Activated CD4-positive, alpha-beta memory T cell treated with anti-CD3 and anti-CD28 coated beads, Interleukin-2, amount 10 ng/mL, durations not matched to agents 7 days and 5 days (primary cell): Measurements from ENCODE around the gene KHDC1. TPM values are rescaled to one million over a fixed set of nuclear protein-coding genes. Genes with fewer than 3 reads are reported as not detected.
"Not testable (repeated sequence)": the region's sequence is repeated elsewhere in the genome, so short reads cannot be mapped to it uniquely, and the experiment has no call there.

Source experiments
- CTCF ChIA-PET: fragments of 350-600 bp; sonication (Branson Sonifier 250); formaldehyde crosslinking; loops from one replicate; lab custom pipeline; 2021; ENCODE audit warnings: antibody characterized with exemption, inconsistent platforms; lab: Charles Lee
- POLR2A ChIA-PET: fragments of 350-600 bp; sonication (Branson Sonifier 250); formaldehyde crosslinking; loops from one replicate; lab custom pipeline; 2021; ENCODE audit warnings: antibody characterized with exemption; lab: Charles Lee
- DNase-seq: peaks from one replicate; pipeline ENCODE4 v3.0.0-alpha.2; 2020
- H3K27ac Mint-ChIP-seq: one replicate; pipeline ENCODE4 v1.8.0; 2021; ENCODE audit warnings: mild to moderate bottlenecking, mixed read lengths
- H3K27me3 Mint-ChIP-seq: one replicate; pipeline ENCODE4 v1.8.0; 2021; ENCODE audit warnings: mixed read lengths
- H3K36me3 Mint-ChIP-seq: one replicate; pipeline ENCODE4 v1.8.0; 2021; ENCODE audit warnings: low read depth, mixed read lengths
- H3K4me1 Mint-ChIP-seq: one replicate; pipeline ENCODE4 v1.8.0; 2021; ENCODE audit warnings: mixed read lengths
- H3K4me3 Mint-ChIP-seq: one replicate; pipeline ENCODE4 v1.8.0; 2021; ENCODE audit warnings: mild to moderate bottlenecking, mixed read lengths
- H3K9me3 Mint-ChIP-seq: one replicate; pipeline ENCODE4 v1.8.0; 2021; ENCODE audit warnings: mixed read lengths
- total RNA-seq, 2 experiments: library from RNA; stranded (reverse); gene quantifications; one replicate each; pipeline ENCODE4 v1.2.3, GENCODE V29; 2021

KHDC1 gene
- total RNA-seq, 2 experiments from 2014 or later = 8.5 TPM

DNA sequence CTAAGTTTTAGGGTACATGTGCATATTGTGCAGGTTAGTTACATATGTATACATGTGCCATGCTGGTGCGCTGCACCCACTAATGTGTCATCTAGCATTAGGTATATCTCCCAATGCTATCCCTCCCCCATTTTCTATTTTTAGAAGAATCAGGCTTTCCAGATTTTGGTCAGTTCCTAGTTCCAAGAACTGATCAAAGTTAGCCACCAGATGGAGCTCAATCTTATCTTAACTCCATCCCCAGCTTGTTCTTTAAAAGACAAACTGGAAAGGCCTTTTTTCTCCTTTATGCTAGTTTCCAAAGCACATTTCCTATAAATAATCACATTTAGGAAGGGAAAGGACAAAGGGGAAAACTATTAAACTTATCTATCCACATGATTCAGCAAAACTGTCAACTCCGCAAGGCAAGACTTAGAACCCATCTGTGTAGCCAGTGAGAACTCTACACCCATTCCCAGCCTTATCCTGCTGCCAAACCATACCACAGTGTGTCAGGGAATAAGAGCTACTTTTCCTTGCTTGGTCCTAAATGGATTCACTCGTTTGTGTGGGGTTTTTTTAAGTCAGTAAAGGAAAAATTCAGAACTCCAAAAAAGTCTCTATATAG, 22.8 kb upstream of the KHDC1 start:
- Mint-ChIP-seq H3K36me3 (peaks cover 14% of the 10 kb centered on the region), H3K9me3 (no peaks in the 10 kb centered on the region), H3K27ac (no peak overlapping the region), H3K4me3 (no peak overlapping the region), H3K27me3 (no peaks in the 10 kb centered on the region), H3K4me1 (peaks cover 17% of the 10 kb centered on the region)
- ChIA-PET POLR2A (interaction anchor here (0.6 kb wide), 1 partner anchor 24 kb away, joined by 5 read pairs; no protein-coding TSS in a partner anchor), CTCF (interaction anchor here (0.6 to 3.9 kb wide), 16 partner anchors 13 to 351 kb away, joined by 3 to 48 read pairs (median 3); no protein-coding TSS in a partner anchor)
- no peak for DNase-seq

DNA sequence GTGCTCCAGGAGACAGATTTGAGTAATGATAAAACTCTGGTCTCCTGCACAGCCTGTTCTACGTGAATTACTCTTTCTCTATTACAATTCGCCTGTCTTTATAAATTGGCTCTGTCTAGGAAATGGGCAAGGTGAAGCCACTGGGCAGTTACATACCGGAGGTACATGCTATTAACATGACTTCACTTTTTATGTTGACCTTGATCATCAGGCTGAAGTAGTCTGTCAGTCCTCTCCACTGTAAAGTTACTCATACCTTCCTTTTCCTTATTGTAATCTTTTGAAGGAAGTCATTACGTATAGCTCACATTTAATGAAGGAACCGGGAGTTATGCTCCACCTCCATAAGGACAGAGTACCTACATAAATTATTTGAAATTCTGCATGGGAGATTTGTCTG, 19.9 kb upstream of the KHDC1 start:
- POLR2A ChIA-PET = no interaction called here
- Mint-ChIP-seq H3K9me3 (no peaks in the 10 kb centered on the region), H3K27ac (no peak overlapping the region), H3K4me3 (no peak overlapping the region), H3K27me3 (no peaks in the 10 kb centered on the region), H3K36me3 (peaks cover 13% of the 10 kb centered on the region), H3K4me1 (peaks cover 17% of the 10 kb centered on the region)
- no peak for DNase-seq
- CTCF ChIA-PET = interaction anchor here (1.1 kb wide), 1 partner anchor 26 kb away, joined by 3 read pairs; no protein-coding TSS in a partner anchor

DNA sequence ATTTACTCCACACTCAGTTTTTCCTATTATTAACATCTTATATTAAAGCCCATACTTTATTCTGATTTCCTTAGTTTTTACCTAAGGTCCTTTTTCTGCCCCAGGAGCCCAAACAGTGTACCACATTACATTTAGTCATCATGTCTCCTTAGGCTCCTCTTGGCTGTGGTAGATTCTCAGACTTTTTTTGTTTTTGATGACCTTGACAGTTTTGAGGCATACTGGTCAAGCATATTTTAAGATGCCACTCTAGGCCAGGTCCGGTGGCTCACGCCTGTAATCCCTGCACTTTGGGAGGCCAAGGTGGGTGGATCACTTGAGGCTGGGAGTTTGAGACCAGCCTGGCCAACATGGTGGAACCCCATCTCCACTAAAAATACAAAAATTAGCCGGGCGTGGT, 18.7 kb upstream of the KHDC1 start:
- CTCF ChIA-PET = interaction anchor here (0.7 kb wide), 1 partner anchor 43 kb away, joined by 3 read pairs; no protein-coding TSS in a partner anchor
- H3K27ac Mint-ChIP-seq, H3K4me3 Mint-ChIP-seq, POLR2A ChIA-PET, H3K27me3 Mint-ChIP-seq, H3K9me3 Mint-ChIP-seq, DNase-seq: not testable (repeated sequence)
- peaks cover 17% of the 10 kb centered on the region for H3K4me1 Mint-ChIP-seq
- H3K36me3 Mint-ChIP-seq = peaks cover 13% of the 10 kb centered on the region

DNA sequence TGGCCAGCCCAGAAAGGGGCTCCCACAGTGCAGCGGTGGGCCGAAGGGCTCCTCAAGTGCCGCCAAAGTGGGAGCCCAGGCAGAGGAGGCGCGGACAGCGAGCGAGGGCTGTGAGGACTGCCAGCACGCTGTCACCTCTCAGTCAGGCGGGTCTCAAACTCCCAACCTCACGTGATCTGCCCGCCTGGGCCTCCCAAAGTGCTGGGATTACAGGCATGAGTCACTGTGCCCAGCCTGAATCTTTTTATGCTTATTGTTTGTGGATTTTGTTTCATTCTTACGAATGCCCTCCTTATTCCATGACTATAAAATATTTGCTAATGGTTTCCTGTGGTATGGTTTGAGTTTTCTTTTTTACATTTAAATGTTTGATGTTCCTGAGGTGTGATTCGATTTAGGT, 6.3 kb upstream of the KHDC1 start:
- H3K9me3 Mint-ChIP-seq, H3K4me3 Mint-ChIP-seq, H3K27me3 Mint-ChIP-seq, H3K27ac Mint-ChIP-seq, CTCF ChIA-PET, POLR2A ChIA-PET, DNase-seq: not testable (repeated sequence)
- Mint-ChIP-seq H3K4me1 (peaks cover 12% of the 10 kb centered on the region), H3K36me3 (peaks cover 26% of the 10 kb centered on the region)

DNA sequence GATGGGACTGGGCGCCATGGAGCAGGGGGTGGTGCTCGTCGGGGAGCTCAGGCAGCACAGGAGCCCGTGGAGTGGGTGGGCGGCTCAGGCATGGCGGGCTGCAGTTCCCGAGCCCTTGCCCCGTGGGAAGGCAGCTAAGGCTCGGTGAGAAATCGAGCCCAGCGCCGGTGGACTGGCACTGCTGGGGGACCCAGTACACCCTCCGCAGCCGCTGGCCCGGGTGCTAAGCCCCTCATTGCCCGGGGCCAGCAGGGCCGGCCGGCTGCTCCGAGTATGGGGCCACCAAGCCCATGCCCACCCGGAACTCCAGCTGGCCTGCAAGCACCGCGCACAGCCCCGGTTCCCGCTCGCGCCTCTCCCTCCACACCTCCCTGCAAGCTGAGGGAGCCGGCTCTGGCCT, 5.9 kb upstream of the KHDC1 start:
- CTCF ChIA-PET, DNase-seq, H3K27ac Mint-ChIP-seq, POLR2A ChIA-PET, H3K27me3 Mint-ChIP-seq, H3K9me3 Mint-ChIP-seq, H3K4me3 Mint-ChIP-seq: not testable (repeated sequence)
- Mint-ChIP-seq H3K36me3 (peaks cover 24% of the 10 kb centered on the region), H3K4me1 (peaks cover 16% of the 10 kb centered on the region)

DNA sequence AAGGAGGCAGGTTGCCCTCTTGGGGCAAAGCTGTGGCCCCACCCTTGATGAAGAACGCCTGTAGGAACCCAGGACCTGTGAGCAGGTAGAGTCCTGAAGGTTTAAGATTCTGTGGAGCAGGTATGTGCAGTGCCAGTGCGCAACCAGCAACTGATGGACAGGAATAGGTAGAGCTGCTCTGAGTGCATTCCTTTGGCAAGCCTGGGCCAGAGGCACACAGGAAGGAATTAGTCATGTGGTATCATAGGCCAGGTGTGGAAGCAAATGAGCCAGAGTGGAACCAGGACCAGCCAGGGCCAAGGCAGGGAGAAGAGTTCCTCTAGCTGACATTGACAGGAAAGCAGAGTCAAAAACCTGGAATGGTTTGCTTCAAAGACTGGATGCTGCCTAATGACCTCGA, 1.4 kb upstream of the KHDC1 start:
- peaks cover 28% of the 10 kb centered on the region for H3K4me1 Mint-ChIP-seq
- no peak overlapping the region for H3K27ac Mint-ChIP-seq
- no peaks in the 10 kb centered on the region for H3K27me3 Mint-ChIP-seq
- peak overlapping the region; percentile 78 for H3K4me3 Mint-ChIP-seq
- no peak for DNase-seq
- POLR2A ChIA-PET = no interaction called here
- peaks cover 22% of the 10 kb centered on the region for H3K36me3 Mint-ChIP-seq
- no peaks in the 10 kb centered on the region for H3K9me3 Mint-ChIP-seq
- CTCF ChIA-PET = interaction anchor here (0.7 to 1.0 kb wide), 3 partner anchors 22 to 62 kb away, joined by 3 to 4 read pairs (median 4); no protein-coding TSS in a partner anchor

DNA sequence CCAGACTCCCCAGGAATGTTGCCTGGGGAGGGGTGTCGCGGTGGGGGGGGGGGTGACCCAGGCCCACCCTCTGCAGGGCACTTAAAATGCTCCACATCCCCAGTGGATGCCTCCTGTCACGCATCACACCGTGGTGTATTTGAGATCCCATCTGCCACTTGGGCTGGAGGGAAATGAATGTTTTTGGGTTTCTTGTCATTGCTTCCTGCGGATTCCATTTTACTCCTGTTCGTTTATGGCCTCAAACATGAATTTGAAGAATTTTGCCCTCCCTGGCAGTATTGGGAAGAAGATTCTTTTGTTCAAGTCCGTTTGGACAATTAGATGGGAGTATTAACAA, 544 bp upstream of the KHDC1 start:
- POLR2A ChIA-PET = interaction anchor here (0.6 to 2.0 kb wide), 5 partner anchors 46 to 390 kb away, joined by 3 to 7 read pairs (median 3); partner anchors contain the start of gene SLC17A5
- H3K27me3 Mint-ChIP-seq = no peaks in the 10 kb centered on the region
- H3K36me3 Mint-ChIP-seq = peaks cover 22% of the 10 kb centered on the region
- no peak for DNase-seq
- H3K4me3 Mint-ChIP-seq = peak overlapping the region; percentile 78
- CTCF ChIA-PET = interaction anchor here (0.7 kb wide), 1 partner anchor 22 kb away, joined by 4 read pairs; no protein-coding TSS in a partner anchor
- H3K4me1 Mint-ChIP-seq = peaks cover 28% of the 10 kb centered on the region
- no peaks in the 10 kb centered on the region for H3K9me3 Mint-ChIP-seq
- peak overlapping the region; percentile 6 for H3K27ac Mint-ChIP-seq

DNA sequence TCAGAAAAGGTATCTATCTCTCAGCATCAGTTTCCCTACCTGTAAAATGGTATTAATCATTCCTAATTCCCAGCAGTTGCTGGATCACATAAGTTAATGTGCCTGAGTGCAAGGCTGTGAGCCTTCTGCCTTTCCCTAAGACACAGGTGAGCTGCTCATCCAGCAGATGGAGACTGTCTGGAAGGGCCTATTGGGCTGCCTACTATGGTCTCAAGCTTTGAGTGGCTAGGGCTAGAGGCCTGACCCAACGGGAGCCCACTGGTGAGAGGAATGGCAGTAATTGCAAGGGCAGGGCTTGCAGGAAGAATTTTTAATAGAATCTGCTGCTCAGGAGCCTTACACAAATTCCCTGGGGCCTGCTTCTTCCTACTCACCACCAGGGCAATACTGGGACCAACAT, 4.3 kb downstream of the KHDC1 start:
- Mint-ChIP-seq H3K4me3 (no peak overlapping the region), H3K4me1 (peaks cover 11% of the 10 kb centered on the region), H3K36me3 (no peaks in the 10 kb centered on the region), H3K27me3 (no peaks in the 10 kb centered on the region), H3K9me3 (no peaks in the 10 kb centered on the region), H3K27ac (no peak overlapping the region)
- ChIA-PET POLR2A (interaction anchor here (0.9 kb wide), 1 partner anchor 50 kb away, joined by 3 read pairs; no protein-coding TSS in a partner anchor), CTCF (interaction anchor here (2.1 kb wide), 1 partner anchor 51 kb away, joined by 4 read pairs; no protein-coding TSS in a partner anchor)
- no peak for DNase-seq

DNA sequence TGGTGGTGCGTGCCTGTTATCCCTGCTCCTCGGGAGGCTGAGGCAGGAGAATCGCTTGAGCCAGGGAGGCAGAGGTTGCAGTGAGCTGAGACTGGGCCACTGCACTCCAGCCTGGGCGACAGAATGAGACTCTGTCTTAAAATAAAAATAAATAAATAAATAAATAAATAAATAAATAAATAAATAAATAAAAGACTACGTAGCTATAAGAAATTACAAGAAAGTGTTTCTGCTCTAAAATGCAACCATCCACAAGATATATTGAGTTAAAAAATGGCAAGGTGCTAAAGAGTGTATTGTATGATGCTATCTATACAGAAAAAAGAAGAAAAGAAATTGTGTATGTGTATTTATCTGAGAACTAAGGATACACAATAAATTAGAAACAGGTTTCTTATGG, 8.7 kb downstream of the KHDC1 start:
- not testable (repeated sequence) for H3K4me1 Mint-ChIP-seq
- CTCF ChIA-PET = interaction anchor here (0.6 kb wide), 1 partner anchor 29 kb away, joined by 3 read pairs; the partner anchor contains the start of gene KHDC1L

DNA sequence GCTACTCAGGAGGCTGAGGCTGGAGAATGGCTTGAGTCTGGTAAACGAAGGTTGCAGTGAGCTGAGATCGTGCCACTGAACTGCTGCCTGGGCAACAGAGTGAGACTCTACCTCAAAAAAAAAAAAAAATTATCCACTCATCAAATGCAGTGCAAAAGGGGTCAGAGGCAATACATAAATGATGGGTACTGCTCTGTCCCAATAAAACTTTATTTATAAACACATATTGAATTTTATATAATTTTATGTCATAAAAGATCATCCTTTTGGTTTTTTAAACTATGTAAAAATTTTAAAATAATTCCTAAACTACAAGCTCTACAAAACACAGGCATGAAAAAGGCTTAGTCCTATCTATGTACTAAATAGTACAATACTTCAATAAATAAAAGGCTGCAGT, 10.3 kb downstream of the KHDC1 start:
- Mint-ChIP-seq H3K27ac (no peak overlapping the region), H3K36me3 (no peaks in the 10 kb centered on the region), H3K4me3 (no peak overlapping the region), H3K9me3 (no peaks in the 10 kb centered on the region), H3K4me1 (no peaks in the 10 kb centered on the region), H3K27me3 (peaks cover 3% of the 10 kb centered on the region)
- POLR2A ChIA-PET = no interaction called here
- no peak for DNase-seq
- CTCF ChIA-PET = no interaction called here

More for the DNA sequence above, 8.7 kb downstream of the KHDC1 start:
- H3K9me3 Mint-ChIP-seq, H3K27me3 Mint-ChIP-seq, H3K36me3 Mint-ChIP-seq, H3K27ac Mint-ChIP-seq, POLR2A ChIA-PET, DNase-seq, H3K4me3 Mint-ChIP-seq: not testable (repeated sequence)

DNA sequence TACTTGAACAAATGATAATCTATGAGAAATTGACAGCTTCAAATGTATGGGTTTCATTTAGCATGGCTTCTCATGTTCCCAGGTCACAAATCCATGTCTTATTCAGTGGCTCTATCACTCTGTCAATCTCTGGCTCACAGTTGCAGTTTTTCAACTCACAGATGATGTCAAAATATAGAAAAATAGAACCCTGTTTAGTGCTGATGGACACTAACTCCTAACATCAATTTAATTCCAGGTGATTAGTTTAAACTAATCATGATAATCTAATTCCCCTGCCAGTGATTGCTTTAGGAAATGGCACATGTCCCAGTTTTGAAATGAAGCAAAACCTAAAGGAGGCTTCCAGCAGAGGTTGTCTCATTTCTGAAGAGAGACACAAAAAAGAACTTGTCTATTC, 13.0 kb downstream of the KHDC1 start:
- ChIA-PET CTCF (no interaction called here), POLR2A (no interaction called here)
- Mint-ChIP-seq H3K4me1 (no peaks in the 10 kb centered on the region), H3K4me3 (no peak overlapping the region), H3K27me3 (peaks cover 10% of the 10 kb centered on the region), H3K9me3 (no peaks in the 10 kb centered on the region), H3K36me3 (no peaks in the 10 kb centered on the region), H3K27ac (no peak overlapping the region)
- DNase-seq = no peak

DNA sequence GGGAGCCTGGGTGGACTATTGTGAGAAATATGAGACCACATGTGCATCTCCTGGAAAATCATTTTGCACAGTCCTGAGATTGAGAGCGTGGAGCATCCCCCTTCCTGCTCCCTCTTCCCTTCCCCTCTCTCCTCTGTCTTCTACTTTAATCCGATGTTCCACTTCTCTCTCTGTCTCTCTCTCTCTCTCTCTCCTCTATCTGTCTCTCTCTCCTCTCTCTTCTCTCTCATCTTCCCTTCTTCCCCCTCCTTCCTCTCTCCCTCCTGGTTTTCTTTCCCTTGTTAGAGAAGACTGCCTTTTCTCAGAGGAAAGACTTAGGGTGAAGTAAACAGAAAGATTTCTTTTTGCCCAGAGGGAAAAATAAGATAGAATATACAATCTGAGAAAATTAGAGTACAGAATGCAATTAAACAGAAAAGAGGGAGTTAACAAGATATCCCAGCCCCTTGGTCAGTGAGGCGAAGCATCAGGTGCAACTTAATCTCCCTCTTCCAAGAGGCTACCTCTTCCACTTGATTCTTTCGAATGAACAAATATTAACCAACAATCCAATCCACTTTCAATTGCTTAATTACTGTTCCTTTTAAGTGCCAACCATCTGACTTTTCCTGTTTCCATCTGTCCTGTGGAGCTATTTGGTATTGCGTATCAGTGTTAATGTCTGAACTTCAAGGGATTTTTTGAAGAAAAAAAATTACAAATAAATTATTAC, 14.6 kb downstream of the KHDC1 start:
- ChIA-PET POLR2A (no interaction called here), CTCF (no interaction called here)
- Mint-ChIP-seq H3K27me3 (peaks cover 14% of the 10 kb centered on the region), H3K4me1 (no peaks in the 10 kb centered on the region), H3K4me3 (no peak overlapping the region), H3K36me3 (no peaks in the 10 kb centered on the region), H3K9me3 (no peaks in the 10 kb centered on the region), H3K27ac (no peak overlapping the region)
- DNase-seq = no peak

DNA sequence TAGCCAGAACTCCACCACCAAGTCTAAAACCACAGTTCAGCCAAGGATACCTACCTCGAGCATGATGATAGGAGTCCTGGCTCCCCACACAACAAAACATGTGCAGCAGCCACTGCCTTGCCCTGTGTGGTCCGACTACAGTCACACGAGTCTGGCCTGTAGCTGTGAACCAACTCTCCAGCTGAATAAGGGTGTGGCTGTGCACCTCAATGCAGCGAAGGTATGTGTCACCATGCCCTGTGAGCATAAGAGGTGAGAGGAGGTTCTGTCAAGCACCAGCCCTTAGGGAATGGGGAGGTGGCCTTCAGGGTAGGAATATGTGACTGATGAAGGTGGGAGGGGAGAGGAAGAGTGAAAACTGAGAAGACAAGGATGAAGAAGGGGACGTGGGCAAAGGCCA, 21.0 kb downstream of the KHDC1 start:
- no peak overlapping the region for H3K27ac Mint-ChIP-seq
- no peak overlapping the region for H3K4me3 Mint-ChIP-seq
- no peaks in the 10 kb centered on the region for H3K4me1 Mint-ChIP-seq
- H3K27me3 Mint-ChIP-seq = peaks cover 11% of the 10 kb centered on the region
- no peaks in the 10 kb centered on the region for H3K36me3 Mint-ChIP-seq
- H3K9me3 Mint-ChIP-seq = no peaks in the 10 kb centered on the region
- DNase-seq = no peak
- ChIA-PET POLR2A (no interaction called here), CTCF (interaction anchor here (0.5 kb wide), 1 partner anchor 123 kb away, joined by 4 read pairs; no protein-coding TSS in a partner anchor)
